ENCODE measurements around the gene PPP1R13B. TPM values are rescaled to one million over a fixed set of nuclear protein-coding genes. Genes with fewer than 3 reads are reported as not detected.

The PPP1R13B gene
- total and polyA plus RNA-seq, 2 experiments from 2014 or later, result 2.0 to 8.5 TPM

DNA sequence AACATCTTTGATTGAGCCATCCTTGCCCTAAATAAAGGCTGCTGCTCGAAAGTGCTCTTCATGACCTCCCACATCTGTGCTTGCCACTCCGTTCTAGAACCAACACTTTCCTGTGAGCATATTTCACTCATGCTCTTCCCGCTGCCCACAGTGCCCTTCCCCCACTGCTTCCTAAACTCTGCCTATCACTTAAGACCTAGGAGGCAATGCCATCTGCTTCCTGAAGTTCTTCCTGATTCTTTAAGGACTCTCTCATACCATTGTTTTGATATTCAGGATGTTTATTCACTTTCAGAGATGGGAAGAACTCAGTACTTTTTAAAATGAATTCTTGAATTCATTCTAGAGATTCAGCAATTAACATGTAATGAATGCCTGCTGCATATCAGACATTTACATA lies 81.8 kb downstream of the PPP1R13B start:
- Mint-ChIP-seq H3K27ac (no peak overlapping the region), H3K4me3 (no peak overlapping the region), H3K36me3 (ENCODE audit: low read depth) (no peaks in the 10 kb centered on the region), H3K9me3 (no peaks in the 10 kb centered on the region), H3K27me3 (ENCODE audit: insufficient read depth, low read depth, poor library complexity) (no peaks in the 10 kb centered on the region), H3K4me1 (peaks cover 15% of the 10 kb centered on the region)
- H3K27ac ChIP-seq (ENCODE audit: low read depth), result no peak overlapping the region
- H3K36me3 ChIP-seq (ENCODE audit: insufficient read depth), result no peaks in the 10 kb centered on the region
- TF ChIP-seq, protein P1, sequence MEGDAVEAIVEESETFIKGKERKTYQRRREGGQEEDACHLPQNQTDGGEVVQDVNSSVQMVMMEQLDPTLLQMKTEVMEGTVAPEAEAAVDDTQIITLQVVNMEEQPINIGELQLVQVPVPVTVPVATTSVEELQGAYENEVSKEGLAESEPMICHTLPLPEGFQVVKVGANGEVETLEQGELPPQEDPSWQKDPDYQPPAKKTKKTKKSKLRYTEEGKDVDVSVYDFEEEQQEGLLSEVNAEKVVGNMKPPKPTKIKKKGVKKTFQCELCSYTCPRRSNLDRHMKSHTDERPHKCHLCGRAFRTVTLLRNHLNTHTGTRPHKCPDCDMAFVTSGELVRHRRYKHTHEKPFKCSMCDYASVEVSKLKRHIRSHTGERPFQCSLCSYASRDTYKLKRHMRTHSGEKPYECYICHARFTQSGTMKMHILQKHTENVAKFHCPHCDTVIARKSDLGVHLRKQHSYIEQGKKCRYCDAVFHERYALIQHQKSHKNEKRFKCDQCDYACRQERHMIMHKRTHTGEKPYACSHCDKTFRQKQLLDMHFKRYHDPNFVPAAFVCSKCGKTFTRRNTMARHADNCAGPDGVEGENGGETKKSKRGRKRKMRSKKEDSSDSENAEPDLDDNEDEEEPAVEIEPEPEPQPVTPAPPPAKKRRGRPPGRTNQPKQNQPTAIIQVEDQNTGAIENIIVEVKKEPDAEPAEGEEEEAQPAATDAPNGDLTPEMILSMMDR (conservative IDR thresholded peaks at IDR 0.05; ENCODE audit: low read depth in 2 of 2), result no peak
- TF ChIP-seq, protein P2, sequence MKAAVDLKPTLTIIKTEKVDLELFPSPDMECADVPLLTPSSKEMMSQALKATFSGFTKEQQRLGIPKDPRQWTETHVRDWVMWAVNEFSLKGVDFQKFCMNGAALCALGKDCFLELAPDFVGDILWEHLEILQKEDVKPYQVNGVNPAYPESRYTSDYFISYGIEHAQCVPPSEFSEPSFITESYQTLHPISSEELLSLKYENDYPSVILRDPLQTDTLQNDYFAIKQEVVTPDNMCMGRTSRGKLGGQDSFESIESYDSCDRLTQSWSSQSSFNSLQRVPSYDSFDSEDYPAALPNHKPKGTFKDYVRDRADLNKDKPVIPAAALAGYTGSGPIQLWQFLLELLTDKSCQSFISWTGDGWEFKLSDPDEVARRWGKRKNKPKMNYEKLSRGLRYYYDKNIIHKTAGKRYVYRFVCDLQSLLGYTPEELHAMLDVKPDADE (IDR thresholded peaks at IDR 0.05), result no peak
- TF ChIP-seq EZH2phosphoT487 (IDR thresholded peaks at IDR 0.05; ENCODE audit: unreplicated experiment) (no peak), EZH2 (IDR thresholded peaks at IDR 0.05; ENCODE audit: low read depth, unreplicated experiment) (no peak)
- TF ChIP-seq, protein P3, sequence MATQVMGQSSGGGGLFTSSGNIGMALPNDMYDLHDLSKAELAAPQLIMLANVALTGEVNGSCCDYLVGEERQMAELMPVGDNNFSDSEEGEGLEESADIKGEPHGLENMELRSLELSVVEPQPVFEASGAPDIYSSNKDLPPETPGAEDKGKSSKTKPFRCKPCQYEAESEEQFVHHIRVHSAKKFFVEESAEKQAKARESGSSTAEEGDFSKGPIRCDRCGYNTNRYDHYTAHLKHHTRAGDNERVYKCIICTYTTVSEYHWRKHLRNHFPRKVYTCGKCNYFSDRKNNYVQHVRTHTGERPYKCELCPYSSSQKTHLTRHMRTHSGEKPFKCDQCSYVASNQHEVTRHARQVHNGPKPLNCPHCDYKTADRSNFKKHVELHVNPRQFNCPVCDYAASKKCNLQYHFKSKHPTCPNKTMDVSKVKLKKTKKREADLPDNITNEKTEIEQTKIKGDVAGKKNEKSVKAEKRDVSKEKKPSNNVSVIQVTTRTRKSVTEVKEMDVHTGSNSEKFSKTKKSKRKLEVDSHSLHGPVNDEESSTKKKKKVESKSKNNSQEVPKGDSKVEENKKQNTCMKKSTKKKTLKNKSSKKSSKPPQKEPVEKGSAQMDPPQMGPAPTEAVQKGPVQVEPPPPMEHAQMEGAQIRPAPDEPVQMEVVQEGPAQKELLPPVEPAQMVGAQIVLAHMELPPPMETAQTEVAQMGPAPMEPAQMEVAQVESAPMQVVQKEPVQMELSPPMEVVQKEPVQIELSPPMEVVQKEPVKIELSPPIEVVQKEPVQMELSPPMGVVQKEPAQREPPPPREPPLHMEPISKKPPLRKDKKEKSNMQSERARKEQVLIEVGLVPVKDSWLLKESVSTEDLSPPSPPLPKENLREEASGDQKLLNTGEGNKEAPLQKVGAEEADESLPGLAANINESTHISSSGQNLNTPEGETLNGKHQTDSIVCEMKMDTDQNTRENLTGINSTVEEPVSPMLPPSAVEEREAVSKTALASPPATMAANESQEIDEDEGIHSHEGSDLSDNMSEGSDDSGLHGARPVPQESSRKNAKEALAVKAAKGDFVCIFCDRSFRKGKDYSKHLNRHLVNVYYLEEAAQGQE (IDR thresholded peaks at IDR 0.05; ENCODE audit: unreplicated experiment), result no peak
- no peaks in the 10 kb centered on the region for H3F3A ChIP-seq (replicated peaks; ENCODE audit: low read depth)
- ATAC-seq, result no peak
- no peaks in the 10 kb centered on the region for H3K79me2 ChIP-seq (replicated peaks; ENCODE audit: insufficient read depth)
- no peak overlapping the region for H3K4me2 ChIP-seq
- H3K4me1 ChIP-seq (ENCODE audit: insufficient read depth), result peaks cover 12% of the 10 kb centered on the region
- no peaks in the 10 kb centered on the region for H3K9me2 ChIP-seq (ENCODE audit: insufficient read depth)
- no peaks in the 10 kb centered on the region for H3K27me3 ChIP-seq (ENCODE audit: insufficient read depth)
- H4K20me1 ChIP-seq (replicated peaks; ENCODE audit: insufficient read depth), result no peaks in the 10 kb centered on the region
- H2AFZ ChIP-seq, result no peak overlapping the region
- H3K4me3 ChIP-seq, result no peak overlapping the region
- DNase-seq (ENCODE audit: low spot score), result no peak

DNA sequence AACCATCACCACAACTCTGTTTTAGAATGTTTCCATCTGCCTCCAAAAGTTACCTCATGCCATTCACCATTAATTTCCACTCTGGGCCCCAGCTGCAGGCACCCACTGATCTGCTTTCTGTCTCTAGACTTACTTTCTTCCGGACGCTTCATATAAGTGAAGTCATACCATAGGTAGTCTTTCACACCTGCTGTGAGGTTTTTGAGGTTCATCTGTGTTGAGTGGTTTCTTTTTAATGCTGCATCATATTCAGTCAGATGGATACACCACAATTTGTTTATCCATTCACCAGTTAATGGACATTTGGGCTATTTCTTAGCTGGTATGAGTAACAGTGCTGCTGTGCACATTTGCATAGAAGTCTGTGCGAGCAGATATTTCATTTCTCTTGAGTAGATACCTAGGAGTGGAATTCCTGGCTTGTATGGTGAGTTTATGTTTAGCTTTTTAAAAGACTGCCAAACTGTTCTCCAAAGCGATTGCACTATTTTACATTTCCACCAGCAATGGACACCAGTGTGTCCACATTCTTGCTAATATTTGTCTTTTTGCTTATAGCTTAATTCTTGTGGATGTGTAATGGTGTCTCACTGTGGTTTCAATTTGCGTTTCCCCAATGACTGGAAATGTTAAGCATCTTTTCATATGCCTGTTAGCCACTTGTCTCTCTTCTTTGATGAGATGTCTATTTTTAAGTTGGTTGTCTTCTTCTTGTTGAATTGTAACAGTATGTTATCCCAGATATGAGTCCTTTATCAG lies 83.5 kb downstream of the PPP1R13B start:
- DNase-seq (ENCODE audit: low spot score) (no peak), ATAC-seq (no peak)
- H3K36me3 ChIP-seq (ENCODE audit: insufficient read depth), result no peaks in the 10 kb centered on the region
- H3K9me2 ChIP-seq (ENCODE audit: insufficient read depth), result no peaks in the 10 kb centered on the region
- H3K27ac ChIP-seq (ENCODE audit: low read depth), result no peak overlapping the region
- H3K27me3 ChIP-seq (ENCODE audit: insufficient read depth), result no peaks in the 10 kb centered on the region
- H2AFZ ChIP-seq, result no peak overlapping the region
- Mint-ChIP-seq H3K9me3 (no peaks in the 10 kb centered on the region), H3K4me3 (no peak overlapping the region), H3K27ac (no peak overlapping the region), H3K36me3 (ENCODE audit: low read depth) (no peaks in the 10 kb centered on the region), H3K27me3 (ENCODE audit: insufficient read depth, low read depth, poor library complexity) (no peaks in the 10 kb centered on the region), H3K4me1 (peaks cover 15% of the 10 kb centered on the region)
- H3F3A ChIP-seq (replicated peaks; ENCODE audit: low read depth), result no peaks in the 10 kb centered on the region
- H3K4me3 ChIP-seq, result no peak overlapping the region
- H3K4me2 ChIP-seq, result no peak overlapping the region
- H3K79me2 ChIP-seq (replicated peaks; ENCODE audit: insufficient read depth), result no peaks in the 10 kb centered on the region
- H4K20me1 ChIP-seq (replicated peaks; ENCODE audit: insufficient read depth), result no peaks in the 10 kb centered on the region
- peaks cover 12% of the 10 kb centered on the region for H3K4me1 ChIP-seq (ENCODE audit: insufficient read depth)
- TF ChIP-seq ZNF331 (CRISPR knock-in tag; IDR thresholded peaks at IDR 0.05; ENCODE audit: low read depth) (no peak), ZNF114 (CRISPR knock-in tag; IDR thresholded peaks at IDR 0.05) (no peak), STAT1 (IDR thresholded peaks at IDR 0.05; ENCODE audit: unreplicated experiment) (no peak), EZH2phosphoT487 (IDR thresholded peaks at IDR 0.05; ENCODE audit: unreplicated experiment) (no peak), JUNB (IDR thresholded peaks at IDR 0.05; ENCODE audit: unreplicated experiment) (no peak)
- TF ChIP-seq, protein P3 (IDR thresholded peaks at IDR 0.05; ENCODE audit: unreplicated experiment), result no peak
- TF ChIP-seq, protein P2 (IDR thresholded peaks at IDR 0.05), result no peak

Data from GM23338 (cell line).